ENCODE results near the gene DLG2.

DLG2 gene

DNA sequence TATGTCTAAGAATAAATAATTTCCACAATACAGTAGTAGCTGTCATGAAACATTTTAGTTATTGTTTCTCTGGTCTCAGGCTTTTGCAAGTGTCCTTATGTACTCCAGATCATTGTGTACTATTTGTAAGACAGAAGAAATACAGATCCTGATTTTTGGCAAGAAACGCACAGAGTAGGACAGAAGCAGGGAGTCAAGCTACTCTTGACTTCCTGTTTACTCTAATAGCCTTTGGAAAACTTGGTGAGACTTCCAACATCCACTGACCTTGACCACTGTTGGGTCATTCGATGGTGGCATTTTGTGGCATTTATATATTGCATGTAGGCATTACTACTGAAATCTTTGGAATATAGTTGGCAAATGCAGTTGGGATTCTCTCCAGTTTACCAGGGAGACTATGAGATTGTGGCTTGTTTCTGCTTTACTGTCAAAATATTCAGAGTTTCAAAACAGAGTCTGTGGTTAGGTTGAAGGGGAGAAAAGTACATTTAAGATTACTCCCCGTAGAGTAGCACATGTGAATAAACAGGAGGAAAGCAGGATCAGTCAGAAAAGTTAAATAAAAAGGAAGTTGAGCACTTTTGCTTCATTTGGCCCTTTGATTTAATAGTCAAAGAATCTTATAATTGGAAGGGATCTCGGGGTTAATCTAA lies 1614.8 kb downstream of the DLG2 start:
- TF ChIP-seq, protein P1, sequence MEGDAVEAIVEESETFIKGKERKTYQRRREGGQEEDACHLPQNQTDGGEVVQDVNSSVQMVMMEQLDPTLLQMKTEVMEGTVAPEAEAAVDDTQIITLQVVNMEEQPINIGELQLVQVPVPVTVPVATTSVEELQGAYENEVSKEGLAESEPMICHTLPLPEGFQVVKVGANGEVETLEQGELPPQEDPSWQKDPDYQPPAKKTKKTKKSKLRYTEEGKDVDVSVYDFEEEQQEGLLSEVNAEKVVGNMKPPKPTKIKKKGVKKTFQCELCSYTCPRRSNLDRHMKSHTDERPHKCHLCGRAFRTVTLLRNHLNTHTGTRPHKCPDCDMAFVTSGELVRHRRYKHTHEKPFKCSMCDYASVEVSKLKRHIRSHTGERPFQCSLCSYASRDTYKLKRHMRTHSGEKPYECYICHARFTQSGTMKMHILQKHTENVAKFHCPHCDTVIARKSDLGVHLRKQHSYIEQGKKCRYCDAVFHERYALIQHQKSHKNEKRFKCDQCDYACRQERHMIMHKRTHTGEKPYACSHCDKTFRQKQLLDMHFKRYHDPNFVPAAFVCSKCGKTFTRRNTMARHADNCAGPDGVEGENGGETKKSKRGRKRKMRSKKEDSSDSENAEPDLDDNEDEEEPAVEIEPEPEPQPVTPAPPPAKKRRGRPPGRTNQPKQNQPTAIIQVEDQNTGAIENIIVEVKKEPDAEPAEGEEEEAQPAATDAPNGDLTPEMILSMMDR (IDR thresholded peaks at IDR 0.05; ENCODE audit: low read depth, low read length): no peak
- TF ChIP-seq EZH2phosphoT487 (IDR thresholded peaks at IDR 0.05; ENCODE audit: low read depth): no peak
- Histone ChIP-seq H3K36me3 (replicated peaks; ENCODE audit: low read depth, low read length) (no peaks in the 10 kb centered on the region), H3K27ac (ENCODE audit: low read length) (no peak overlapping the region), H3K4me1 (ENCODE audit: low read length) (no peaks in the 10 kb centered on the region), H4K20me1 (ENCODE audit: insufficient read depth, low read length) (no peaks in the 10 kb centered on the region), H3K9me3 (ENCODE audit: insufficient read depth, low read length) (no peaks in the 10 kb centered on the region), H3K4me3 (ENCODE audit: low read length) (no peak overlapping the region), H2AFZ (ENCODE audit: low read depth, low read length) (no peak overlapping the region), H3K4me2 (ENCODE audit: low read length) (no peak overlapping the region), H3K9ac (ENCODE audit: low read length) (no peak overlapping the region), H3K79me2 (ENCODE audit: low read length) (no peaks in the 10 kb centered on the region), H3K27me3 (ENCODE audit: low read depth, low read length) (no peaks in the 10 kb centered on the region)

DNA sequence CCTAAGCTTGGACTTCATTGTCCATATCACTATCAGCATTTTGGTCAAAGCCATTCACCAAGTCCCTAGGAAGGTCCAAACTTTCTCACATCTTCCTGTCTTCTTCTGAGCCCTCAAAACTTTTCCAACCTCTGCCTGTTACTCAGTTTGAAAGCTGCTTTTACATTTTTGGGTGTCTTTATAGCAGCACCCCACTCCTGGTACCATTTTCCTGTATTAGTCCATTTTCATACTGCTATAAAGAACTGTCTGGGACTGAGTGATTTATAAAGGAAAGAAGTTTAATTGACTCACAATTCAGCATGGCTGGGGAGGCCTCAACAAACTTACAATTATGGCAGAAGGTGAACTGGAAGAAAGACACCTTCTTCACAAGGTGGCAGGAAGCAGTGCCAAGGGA lies 1624.0 kb downstream of the DLG2 start:
- Histone ChIP-seq H4K20me1 (ENCODE audit: insufficient read depth, low read length) (no peaks in the 10 kb centered on the region), H3K4me2 (ENCODE audit: low read length) (no peak overlapping the region), H3K27ac (ENCODE audit: low read length) (no peak overlapping the region), H3K9ac (ENCODE audit: low read length) (no peak overlapping the region), H3K36me3 (replicated peaks; ENCODE audit: low read depth, low read length) (peaks cover 22% of the 10 kb centered on the region), H3K79me2 (ENCODE audit: low read length) (no peaks in the 10 kb centered on the region), H3K27me3 (ENCODE audit: low read depth, low read length) (no peaks in the 10 kb centered on the region), H3K9me3 (ENCODE audit: insufficient read depth, low read length) (peaks cover 47% of the 10 kb centered on the region), H3K4me1 (ENCODE audit: low read length) (no peaks in the 10 kb centered on the region), H2AFZ (ENCODE audit: low read depth, low read length) (no peak overlapping the region), H3K4me3 (ENCODE audit: low read length) (no peak overlapping the region)
- TF ChIP-seq, protein P1 (IDR thresholded peaks at IDR 0.05; ENCODE audit: low read depth, low read length): no peak
- no peak for TF ChIP-seq EZH2phosphoT487 (IDR thresholded peaks at IDR 0.05; ENCODE audit: low read depth)

DNA sequence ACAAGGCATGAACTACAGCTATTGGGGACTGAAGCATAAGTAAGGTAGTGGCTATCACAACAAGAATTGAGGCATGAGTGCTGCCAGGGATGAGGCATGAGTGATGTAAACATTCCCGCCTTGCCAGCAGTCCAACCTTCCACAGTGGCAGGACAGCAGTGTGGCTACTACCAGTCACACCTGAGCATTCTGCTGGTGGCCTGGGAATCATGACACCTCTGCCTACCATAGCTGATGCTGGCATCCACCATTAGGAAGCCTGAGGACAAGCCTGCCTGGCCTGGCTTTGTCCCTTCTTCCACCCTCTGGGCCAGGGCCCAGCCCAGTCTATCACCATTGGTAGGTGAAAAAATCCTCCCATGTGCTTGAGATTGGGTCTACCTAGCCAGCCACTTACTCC lies 1628.2 kb downstream of the DLG2 start:
- Histone ChIP-seq H2AFZ (ENCODE audit: low read depth, low read length) (no peak overlapping the region), H3K36me3 (replicated peaks; ENCODE audit: low read depth, low read length) (peaks cover 20% of the 10 kb centered on the region), H3K9ac (ENCODE audit: low read length) (no peak overlapping the region), H3K27me3 (ENCODE audit: low read depth, low read length) (no peaks in the 10 kb centered on the region), H3K79me2 (ENCODE audit: low read length) (no peaks in the 10 kb centered on the region), H3K4me3 (ENCODE audit: low read length) (no peak overlapping the region), H3K4me2 (ENCODE audit: low read length) (no peak overlapping the region), H3K27ac (ENCODE audit: low read length) (no peak overlapping the region), H4K20me1 (ENCODE audit: insufficient read depth, low read length) (no peaks in the 10 kb centered on the region), H3K4me1 (ENCODE audit: low read length) (no peaks in the 10 kb centered on the region), H3K9me3 (ENCODE audit: insufficient read depth, low read length) (peaks cover 42% of the 10 kb centered on the region)
- TF ChIP-seq, protein P1 (IDR thresholded peaks at IDR 0.05; ENCODE audit: low read depth, low read length): no peak

DNA sequence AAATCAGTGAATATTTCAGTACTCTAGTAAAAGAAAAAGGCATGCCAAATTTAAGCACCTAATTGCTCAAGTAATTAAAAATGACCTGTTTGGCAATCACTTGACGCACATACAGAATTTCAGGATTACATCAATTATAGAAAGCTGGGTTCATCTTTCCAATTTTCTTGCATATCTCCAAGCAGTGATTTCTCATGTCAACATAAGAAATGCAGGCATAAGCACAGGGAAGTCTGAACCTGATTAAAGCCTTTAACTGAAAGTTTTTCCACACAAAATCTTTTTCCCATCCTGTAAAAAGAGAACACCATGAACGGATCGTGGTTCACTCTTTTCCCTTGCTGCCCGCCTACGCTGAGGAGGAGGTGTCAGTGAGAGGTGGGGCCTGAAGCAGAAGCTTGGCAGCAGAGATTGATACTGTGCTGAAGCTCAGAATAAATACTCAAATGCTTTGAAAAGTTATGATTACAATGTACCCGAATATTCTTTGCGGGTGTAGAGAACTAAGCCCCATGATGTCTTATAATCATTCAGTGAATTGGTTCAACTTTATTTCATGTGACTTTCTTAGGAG lies 1636.9 kb downstream of the DLG2 start:
- Histone ChIP-seq H3K4me1 (ENCODE audit: low read length) (peaks cover 7% of the 10 kb centered on the region), H3K9me3 (ENCODE audit: insufficient read depth, low read length) (no peaks in the 10 kb centered on the region), H3K4me2 (ENCODE audit: low read length) (no peak overlapping the region), H3K36me3 (replicated peaks; ENCODE audit: low read depth, low read length) (no peaks in the 10 kb centered on the region), H3K4me3 (ENCODE audit: low read length) (no peak overlapping the region), H4K20me1 (ENCODE audit: insufficient read depth, low read length) (no peaks in the 10 kb centered on the region), H3K79me2 (ENCODE audit: low read length) (no peaks in the 10 kb centered on the region), H3K9ac (ENCODE audit: low read length) (no peak overlapping the region), H2AFZ (ENCODE audit: low read depth, low read length) (no peak overlapping the region), H3K27ac (ENCODE audit: low read length) (no peak overlapping the region), H3K27me3 (ENCODE audit: low read depth, low read length) (no peaks in the 10 kb centered on the region)
- TF ChIP-seq, protein P1 (IDR thresholded peaks at IDR 0.05; ENCODE audit: low read depth, low read length): no peak
- no peak for TF ChIP-seq EZH2phosphoT487 (IDR thresholded peaks at IDR 0.05; ENCODE audit: low read depth)
